H1 (cell line): Measurements from ENCODE around the gene RHOV.

Source experiments
- ATF2 ChIP-seq: IDR thresholded peaks from 2 replicates; pipeline ENCODE4 v1.6.1; 2012; ENCODE audit warnings: low read length, inconsistent platforms
- CTCF ChIP-seq, 3 experiments: IDR thresholded peaks; 1 replicate in 2 of 3; 2 replicates in 1 of 3; pipeline versions ENCODE4 v1.5.1 to v1.6.1; 2011; ENCODE audit warnings: low read length in 3 of 3, mild to moderate bottlenecking in 3 of 3, inconsistent platforms in 2 of 3, low read depth in 1 of 3, moderate library complexity in 1 of 3; ENCODE audit not compliant: insufficient read depth in 1 of 3; ENCODE audit errors: control extremely low read depth in 1 of 3
- EZH2 ChIP-seq: fragments of 200-600 bp; sonication (generic); IDR thresholded peaks from 2 replicates; pipeline ENCODE4 v1.7.1; 2012; ENCODE audit warnings: low read depth, mild to moderate bottlenecking, moderate library complexity, low read length, inconsistent platforms; ENCODE audit not compliant: severe bottlenecking
- GABPA ChIP-seq: IDR thresholded peaks from 2 replicates; pipeline ENCODE4 v1.6.1; 2011; ENCODE audit warnings: mild to moderate bottlenecking, low read length, moderate library complexity, borderline replicate concordance; ENCODE audit not compliant: insufficient read depth
- MAX ChIP-seq: IDR thresholded peaks from 2 replicates; pipeline ENCODE4 v1.6.1; 2012; ENCODE audit warnings: inconsistent platforms
- POLR2A ChIP-seq, 2 experiments: IDR thresholded peaks; 1 replicate in 1 of 2; 2 replicates in 1 of 2; pipeline ENCODE4 v1.6.1; 2011; ENCODE audit warnings: low read depth in 2 of 2, low read length in 2 of 2, mild to moderate bottlenecking in 2 of 2; ENCODE audit errors: control extremely low read depth in 1 of 2
- POLR2AphosphoS5 ChIP-seq: IDR thresholded peaks from 2 replicates; pipeline ENCODE4 v1.6.1; 2011; ENCODE audit warnings: low read depth, low read length
- SIN3A ChIP-seq, 2 experiments: IDR thresholded peaks in 1 of 2; conservative IDR thresholded peaks in 1 of 2; 2 replicates each; pipeline ENCODE4 v1.6.1; 2011 to 2012; ENCODE audit warnings: low read length in 2 of 2, improper control_type of control experiment in 1 of 2, low read depth in 1 of 2, mild to moderate bottlenecking in 1 of 2
- SP1 ChIP-seq: IDR thresholded peaks from 2 replicates; pipeline ENCODE4 v1.6.1; 2011; ENCODE audit warnings: low read depth, low read length

GRCh38 chr15:40850576-40851112, 23.4 kb downstream of the RHOV start:
- TF ChIP-seq POLR2A (IDR thresholded peaks at IDR 0.05; ENCODE audit: control extremely low read depth in 1 of 2, low read depth in 2 of 2, low read length in 2 of 2), result no peak
- TF ChIP-seq SP1, result no peak
- TF ChIP-seq CTCF (IDR thresholded peaks at IDR 0.05; ENCODE audit: control extremely low read depth in 1 of 3, insufficient read depth in 1 of 3, low read depth in 1 of 3, low read length in 3 of 3), result no peak
- TF ChIP-seq ATF2, result no peak
- TF ChIP-seq EZH2, result no peak
- no peak for TF ChIP-seq POLR2AphosphoS5
- no peak for TF ChIP-seq MAX
- TF ChIP-seq GABPA, result no peak
- no peak for TF ChIP-seq SIN3A (conservative IDR thresholded peaks at IDR 0.05 in 1 of 2, IDR thresholded peaks at IDR 0.05 in 1 of 2; ENCODE audit: low read depth in 1 of 2, low read length in 2 of 2)
